Thyroid gland (tissue), 4 donors: Measurements from ENCODE around the gene MARK1.

Experiments used
- CTCF ChIP-seq, 6 experiments: fragments of 200-600 bp in 3 of 6; fragments of 450-650 bp in 3 of 6; sonication (generic) in 3 of 6; IDR thresholded peaks; one replicate each; pipeline ENCODE4 v1.5.1; 2016 to 2019; ENCODE audit warnings: antibody characterized with exemption in 6 of 6, mild to moderate bottlenecking in 2 of 6, inconsistent platforms in 1 of 6, moderate library complexity in 1 of 6
- POLR2A ChIP-seq, 2 donors: fragments of 450-650 bp; IDR thresholded peaks; one replicate each; pipeline ENCODE4 v1.6.1; 2017; ENCODE audit warnings: antibody characterized with exemption in 2 of 2, mild to moderate bottlenecking in 2 of 2, moderate library complexity in 1 of 2

DNA sequence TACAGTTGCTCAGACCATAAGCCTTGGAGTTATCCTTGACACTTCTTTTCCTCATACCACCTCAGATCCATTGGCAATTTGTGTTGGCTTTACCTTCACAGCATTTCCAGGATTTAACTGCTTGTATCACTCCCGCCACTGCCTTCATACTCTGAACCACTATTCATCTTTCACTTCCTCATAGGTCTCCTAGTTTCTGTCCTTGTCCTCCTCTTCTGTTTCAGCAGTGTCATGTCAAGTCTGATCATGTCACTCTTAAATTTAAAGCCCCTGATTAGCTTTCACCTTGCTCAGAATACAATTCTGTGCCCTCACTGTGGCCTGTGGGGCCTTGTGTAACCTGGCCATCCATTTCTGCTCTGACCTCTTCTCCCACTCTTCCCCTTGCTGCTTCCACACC, 127.6 kb downstream of the MARK1 start:
- TF ChIP-seq CTCF (IDR thresholded peaks at IDR 0.05) (no peak), POLR2A (IDR thresholded peaks at IDR 0.05) (no peak)
